Common myeloid progenitor, CD34-positive (primary cell): ENCODE results near the gene EDEM1.
A peak's percentile ranks its signal among the peaks of the same experiment; 100 is the strongest.

ENCODE experiments used
- CTCF ChIA-PET: fragments of 350-600 bp; sonication (Branson Sonifier 250); formaldehyde crosslinking; loops from one replicate; lab custom pipeline; 2021; ENCODE audit warnings: antibody characterized with exemption; lab: Charles Lee
- POLR2A ChIA-PET: fragments of 350-600 bp; sonication (Branson Sonifier 250); formaldehyde crosslinking; loops from one replicate; lab custom pipeline; 2021; ENCODE audit warnings: antibody characterized with exemption; lab: Charles Lee
- DNase-seq, 3 donors: peaks; one replicate each; pipeline versions ENCODE4 v3.0.0 to v3.0.0-alpha.2; 2013
- H3K27ac ChIP-seq, 2 experiments: 1 replicate in 1 of 2; 2 replicates in 1 of 2; pipeline ENCODE4 v1.7.0; 2013; ENCODE audit warnings: inconsistent platforms in 2 of 2, low read length in 2 of 2, mild to moderate bottlenecking in 2 of 2, low read depth in 1 of 2, moderate library complexity in 1 of 2; ENCODE audit not compliant: severe bottlenecking in 2 of 2, insufficient read depth in 1 of 2, poor library complexity in 1 of 2
- H3K27me3 ChIP-seq, 5 experiments: replicated peaks in 2 of 5; 1 replicate in 3 of 5; 2 replicates in 2 of 5; pipeline versions ENCODE4 v1.6.1 to v1.7.0; 2013; ENCODE audit warnings: low read length in 4 of 5, mild to moderate bottlenecking in 2 of 5, moderate library complexity in 2 of 5, inconsistent platforms in 1 of 5; ENCODE audit not compliant: insufficient read depth in 5 of 5, control insufficient read depth in 4 of 5
- H3K36me3 ChIP-seq, 4 experiments: 1 replicate in 2 of 4; 2 replicates in 2 of 4; pipeline versions ENCODE4 v1.6.1 to v1.7.0; 2013; ENCODE audit warnings: low read length in 3 of 4, control low read depth in 1 of 4, mild to moderate bottlenecking in 1 of 4; ENCODE audit not compliant: control insufficient read depth in 4 of 4, insufficient read depth in 4 of 4
- H3K4me1 ChIP-seq, 4 experiments: 1 replicate in 3 of 4; 2 replicates in 1 of 4; pipeline versions ENCODE4 v1.6.1 to v1.7.1; 2013; ENCODE audit warnings: low read length in 3 of 4, mild to moderate bottlenecking in 3 of 4, control low read depth in 1 of 4, inconsistent platforms in 1 of 4, moderate library complexity in 1 of 4; ENCODE audit not compliant: control insufficient read depth in 4 of 4, insufficient read depth in 4 of 4; ENCODE audit errors: control extremely low read depth in 1 of 4
- H3K4me3 ChIP-seq, 7 experiments: 1 replicate in 4 of 7; 2 replicates in 3 of 7; pipeline versions ENCODE4 v1.5.1 to v1.7.0; 2013; ENCODE audit warnings: mild to moderate bottlenecking in 7 of 7, low read length in 6 of 7, moderate library complexity in 6 of 7, inconsistent platforms in 2 of 7, low read depth in 2 of 7, control low read depth in 1 of 7; ENCODE audit not compliant: insufficient read depth in 4 of 7, control insufficient read depth in 1 of 7; ENCODE audit errors: extremely low read depth in 1 of 7
- H3K9me3 ChIP-seq, 5 experiments: 1 replicate in 4 of 5; 2 replicates in 1 of 5; pipeline versions ENCODE4 v1.6.1 to v1.7.1; 2013; ENCODE audit warnings: low read length in 4 of 5, mild to moderate bottlenecking in 2 of 5, inconsistent platforms in 1 of 5, low read depth in 1 of 5, moderate library complexity in 1 of 5; ENCODE audit not compliant: control insufficient read depth in 4 of 5, insufficient read depth in 2 of 5; ENCODE audit errors: control extremely low read depth in 1 of 5
- WGBS: methylation state at CpG from one replicate; pipeline ENCODE4 v1.1.5; 2013; ENCODE audit not compliant: insufficient coverage; 5-methylcytosine and 5-hydroxymethylcytosine counted together

EDEM1 gene

GRCh38 chr3:5155241-5155640 lies 32.3 kb upstream of the EDEM1 start:
- CTCF ChIA-PET: interaction anchor here (1.7 kb wide), 1 partner anchor 26 kb away, joined by 4 read pairs; no protein-coding TSS in a partner anchor
- Histone ChIP-seq H3K4me3 (no peak overlapping the region), H3K4me1 (peaks cover 0 to 7% (median 0%) of the 10 kb centered on the region in 4 experiments), H3K27me3 (no peaks in the 10 kb centered on the region), H3K9me3 (peaks cover 4 to 8% (median 4%) of the 10 kb centered on the region in 5 experiments), H3K36me3 (peaks cover 0 to 13% (median 4%) of the 10 kb centered on the region in 4 experiments), H3K27ac (no peak overlapping the region)
- no peak for DNase-seq
- POLR2A ChIA-PET: no interaction called here

DNA sequence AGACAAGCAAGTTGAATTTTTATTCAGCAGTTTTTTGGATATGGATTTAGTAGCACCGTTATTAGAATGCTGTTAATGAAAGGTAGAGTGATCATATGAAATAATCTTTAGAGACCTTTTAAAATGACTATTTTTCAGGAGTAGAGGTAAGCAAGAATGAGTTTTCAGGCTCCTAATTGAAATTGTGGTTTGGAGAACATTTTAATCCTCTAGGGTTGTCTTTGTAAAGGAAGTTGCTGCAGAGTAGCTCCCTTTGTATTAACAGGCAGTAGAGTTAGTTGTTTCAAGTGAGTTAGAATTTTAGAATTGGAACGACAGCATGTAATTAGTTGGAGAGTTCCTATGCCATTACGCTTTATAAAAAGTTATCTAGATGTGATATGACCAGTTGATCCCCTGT lies 27.2 kb upstream of the EDEM1 start:
- H3K9me3 ChIP-seq: no peaks in the 10 kb centered on the region
- peak overlapping the region in 1 of 7 experiments; percentile 8 for H3K4me3 ChIP-seq
- H3K36me3 ChIP-seq: no peaks in the 10 kb centered on the region
- no peak overlapping the region for H3K27ac ChIP-seq
- ChIA-PET POLR2A (no interaction called here), CTCF (interaction anchor here (2.1 kb wide), 1 partner anchor 17 kb away, joined by 5 read pairs; no protein-coding TSS in a partner anchor)
- peaks cover 2 to 20% (median 12%) of the 10 kb centered on the region in 4 experiments for H3K4me1 ChIP-seq
- DNase-seq: no peak
- 100% methylated on average over 1 of the region's 3 CpGs for WGBS
- H3K27me3 ChIP-seq: no peaks in the 10 kb centered on the region

- H3K27ac ChIP-seq: no peak overlapping the region
- H3K9me3 ChIP-seq: no peaks in the 10 kb centered on the region
- H3K4me1 ChIP-seq: peaks cover 2 to 20% (median 12%) of the 10 kb centered on the region in 4 experiments
- CTCF ChIA-PET: interaction anchor here (1.0 to 2.1 kb wide), 5 partner anchors 10 to 24 kb away, joined by 3 to 7 read pairs (median 3); no protein-coding TSS in a partner anchor
- H3K36me3 ChIP-seq: no peaks in the 10 kb centered on the region
- H3K27me3 ChIP-seq: no peaks in the 10 kb centered on the region
- POLR2A ChIA-PET: no interaction called here
- H3K4me3 ChIP-seq: no peak overlapping the region
- DNase-seq: no peak
- 82% methylated on average over 3 of the region's 4 CpGs for WGBS
These were observed 26.3 kb upstream of the EDEM1 start for GRCh38 chr3:5160940-5161858.

DNA sequence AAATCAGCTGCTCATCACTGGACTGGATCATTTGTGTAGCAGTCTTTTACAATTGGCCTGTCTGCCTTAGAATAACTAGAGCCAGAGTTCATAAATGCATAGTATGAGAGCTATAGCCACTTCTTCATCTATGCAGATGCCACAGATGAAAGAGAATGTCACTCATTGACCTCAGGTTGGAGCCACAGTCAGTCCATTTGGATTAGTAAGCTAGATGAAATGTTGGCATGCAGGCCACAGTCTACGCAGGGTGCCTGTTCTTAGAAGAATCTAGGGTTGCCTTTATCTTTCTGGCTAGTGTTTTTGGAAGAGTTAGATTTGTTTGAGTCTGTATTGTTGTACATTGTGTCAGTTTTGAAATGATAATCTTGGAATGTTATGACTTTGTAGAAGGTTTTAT lies 25.4 kb upstream of the EDEM1 start:
- peaks cover 2 to 24% (median 12%) of the 10 kb centered on the region in 4 experiments for H3K4me1 ChIP-seq
- no peaks in the 10 kb centered on the region for H3K27me3 ChIP-seq
- ChIA-PET POLR2A (no interaction called here), CTCF (interaction anchor here (1.0 to 2.1 kb wide), 5 partner anchors 11 to 25 kb away, joined by 3 to 7 read pairs (median 3); no protein-coding TSS in a partner anchor)
- no peak for DNase-seq
- H3K4me3 ChIP-seq: no peak overlapping the region
- no peaks in the 10 kb centered on the region for H3K9me3 ChIP-seq
- 75% methylated on average over 1 of the region's 1 CpG for WGBS
- H3K27ac ChIP-seq: no peak overlapping the region
- H3K36me3 ChIP-seq: peaks cover 0 to 4% (median 1%) of the 10 kb centered on the region in 4 experiments

DNA sequence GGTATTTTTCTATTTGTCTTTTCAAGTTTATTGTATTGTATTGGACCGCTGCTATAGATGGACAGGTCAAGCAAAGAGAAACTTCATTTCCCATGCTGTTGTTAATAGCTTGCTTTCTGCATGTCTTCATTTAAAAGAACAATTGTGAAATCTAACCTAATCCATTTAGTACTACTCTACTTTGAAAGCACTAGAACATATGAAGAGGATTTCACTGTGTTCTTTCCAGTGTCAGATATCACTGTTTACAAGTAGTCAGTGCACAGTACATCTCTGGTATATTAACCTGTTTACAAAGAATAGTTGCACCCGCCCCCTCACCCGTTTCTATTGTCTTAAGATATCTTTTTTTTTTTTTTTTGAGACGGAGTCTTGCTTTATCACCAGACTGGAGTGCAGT lies 21.8 kb upstream of the EDEM1 start:
- no CpG with 5 or more reads among the region's 4 CpGs for WGBS
- no peak overlapping the region for H3K4me3 ChIP-seq

GRCh38 chr3:5166846-5167245 lies 20.7 kb upstream of the EDEM1 start:
- ChIA-PET CTCF (interaction anchor here (1.1 to 1.2 kb wide), 2 partner anchors 30 to 43 kb away, joined by 3 to 4 read pairs; no protein-coding TSS in a partner anchor), POLR2A (no interaction called here)
- DNase-seq: no peak
- H3K27ac ChIP-seq: no peak overlapping the region
- H3K4me3 ChIP-seq: no peak overlapping the region
- no CpG with 5 or more reads among the region's 2 CpGs for WGBS
- peaks cover 0 to 11% (median 7%) of the 10 kb centered on the region in 4 experiments for H3K36me3 ChIP-seq
- peaks cover under 1 to 30% (median 14%) of the 10 kb centered on the region in 4 experiments for H3K4me1 ChIP-seq
- no peaks in the 10 kb centered on the region for H3K9me3 ChIP-seq
- no peaks in the 10 kb centered on the region for H3K27me3 ChIP-seq

More for the DNA sequence above, 21.8 kb upstream of the EDEM1 start:
- CTCF ChIA-PET: interaction anchor here (1.1 kb wide), 1 partner anchor 9 kb away, joined by 3 read pairs; no protein-coding TSS in a partner anchor
- DNase-seq: no peak
- H3K9me3 ChIP-seq: no peaks in the 10 kb centered on the region
- peaks cover 12 to 39% (median 18%) of the 10 kb centered on the region in 4 experiments for H3K4me1 ChIP-seq
- H3K27ac ChIP-seq: no peak overlapping the region
- POLR2A ChIA-PET: no interaction called here
- no peaks in the 10 kb centered on the region for H3K27me3 ChIP-seq
- H3K36me3 ChIP-seq: peaks cover 0 to 4% (median 2%) of the 10 kb centered on the region in 4 experiments
